GM18526 (cell line): ENCODE measurements around the gene BRPF3.

ENCODE experiments used
- POLR2A ChIP-seq: IDR thresholded peaks from 3 replicates; pipeline ENCODE4 v1.6.1; 2011; ENCODE audit not compliant: insufficient read length; ENCODE audit errors: extremely low read depth

Gene BRPF3

DNA sequence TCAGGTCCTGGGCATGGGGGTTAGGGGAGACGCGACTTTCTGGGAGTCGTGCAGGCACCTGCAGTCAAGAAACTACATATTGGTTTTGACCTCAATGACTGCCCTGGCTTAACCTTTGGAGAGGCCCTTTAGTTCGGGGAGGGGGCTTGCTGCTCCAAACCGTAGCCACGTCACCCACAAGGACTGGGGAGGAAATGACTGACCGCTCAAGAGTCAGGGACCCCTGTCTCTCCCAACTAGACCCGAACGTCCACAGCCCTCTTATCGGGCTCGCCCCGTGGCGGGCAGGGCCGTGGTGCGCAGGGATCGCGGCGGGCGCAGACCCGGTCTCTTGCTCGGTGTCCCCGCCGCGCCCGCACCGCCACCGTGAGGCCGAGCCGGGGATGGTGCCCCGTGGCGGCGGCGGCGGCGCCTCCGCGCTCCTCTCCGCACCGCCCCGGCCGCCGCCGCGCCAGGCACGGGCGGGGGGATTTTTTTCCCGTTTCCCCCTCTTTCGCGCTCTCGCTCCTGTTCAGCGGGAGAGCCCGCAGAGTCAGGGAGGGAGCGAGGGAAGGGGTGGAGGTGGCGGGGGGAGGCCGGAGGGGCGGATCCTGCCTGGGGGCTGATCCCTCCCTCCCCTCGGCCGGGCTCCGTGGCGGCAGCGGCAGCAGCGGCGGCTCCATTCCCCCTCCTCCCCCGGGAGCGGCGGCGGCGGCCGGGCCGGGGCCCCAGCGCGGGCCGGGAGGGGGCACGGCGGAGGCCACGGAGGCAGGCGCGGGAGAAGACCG is at the start of gene BRPF3:
Gene BRPF3 (plus strand): TSS at position 632 of the 767 bp plus-strand sequence. CDS start 3,579 bp downstream, outside the sequence.
- TF ChIP-seq POLR2A, result no peak

DNA sequence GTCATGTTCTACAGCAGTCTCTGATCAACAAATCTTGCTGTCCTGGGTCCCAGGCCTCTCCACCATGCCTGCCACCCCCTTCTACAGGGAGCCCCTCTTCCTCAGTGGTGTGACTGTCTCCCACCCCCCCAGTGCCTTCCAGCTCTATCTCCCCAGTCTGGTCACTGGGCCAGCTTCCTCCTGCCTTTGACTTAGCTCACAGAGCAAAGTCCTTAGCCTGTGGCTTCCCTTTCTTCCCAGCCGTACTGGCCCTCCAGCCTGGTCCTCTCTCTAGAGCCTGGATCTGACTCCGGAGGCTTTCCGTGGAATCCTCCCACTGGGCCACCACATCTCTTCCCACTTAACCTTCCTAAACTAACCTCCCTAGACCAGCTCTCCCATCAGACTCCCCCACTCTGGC is 49.2 kb upstream of the BRPF3 start:
- no peak for TF ChIP-seq POLR2A

- no peak for TF ChIP-seq POLR2A
These were observed 47.1 kb upstream of the BRPF3 start for GRCh38 chr6:36149476-36149875.

- no peak for TF ChIP-seq POLR2A
These were observed 46.3 kb upstream of the BRPF3 start for GRCh38 chr6:36150283-36150682.

GRCh38 chr6:36154286-36154685 is 42.3 kb upstream of the BRPF3 start:
- no peak for TF ChIP-seq POLR2A

GRCh38 chr6:36155662-36156061 is 40.9 kb upstream of the BRPF3 start:
- TF ChIP-seq POLR2A, result no peak

DNA sequence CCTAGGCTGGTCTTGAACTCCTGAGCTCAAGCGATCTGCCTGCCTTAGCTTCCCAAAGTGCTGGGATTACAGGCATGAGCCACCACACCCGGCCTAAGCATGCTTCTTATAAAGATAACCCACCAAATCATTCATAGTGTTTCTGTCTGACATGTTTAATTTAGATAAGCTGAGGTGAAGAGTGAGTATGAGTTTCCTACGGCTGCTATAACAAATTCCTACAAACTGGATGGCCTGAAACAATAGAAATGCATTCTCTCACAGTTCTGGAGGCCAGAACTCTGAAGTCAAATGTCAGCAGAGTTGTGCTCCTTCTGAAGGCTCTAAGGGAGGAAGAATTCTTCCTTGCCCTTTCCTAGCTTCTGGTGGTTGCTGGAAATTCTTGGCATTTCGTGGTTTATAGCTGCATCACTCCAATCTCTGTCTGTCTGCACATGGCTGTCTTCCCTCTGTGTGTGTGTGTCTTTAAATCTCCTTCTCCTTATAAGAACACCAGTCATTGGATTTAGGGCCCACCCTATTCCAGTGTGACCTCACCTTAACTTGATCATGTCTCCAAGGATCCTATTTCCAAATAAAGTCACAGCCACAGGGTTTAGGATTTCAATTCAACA is 36.3 kb upstream of the BRPF3 start:
- TF ChIP-seq POLR2A, result no peak

DNA sequence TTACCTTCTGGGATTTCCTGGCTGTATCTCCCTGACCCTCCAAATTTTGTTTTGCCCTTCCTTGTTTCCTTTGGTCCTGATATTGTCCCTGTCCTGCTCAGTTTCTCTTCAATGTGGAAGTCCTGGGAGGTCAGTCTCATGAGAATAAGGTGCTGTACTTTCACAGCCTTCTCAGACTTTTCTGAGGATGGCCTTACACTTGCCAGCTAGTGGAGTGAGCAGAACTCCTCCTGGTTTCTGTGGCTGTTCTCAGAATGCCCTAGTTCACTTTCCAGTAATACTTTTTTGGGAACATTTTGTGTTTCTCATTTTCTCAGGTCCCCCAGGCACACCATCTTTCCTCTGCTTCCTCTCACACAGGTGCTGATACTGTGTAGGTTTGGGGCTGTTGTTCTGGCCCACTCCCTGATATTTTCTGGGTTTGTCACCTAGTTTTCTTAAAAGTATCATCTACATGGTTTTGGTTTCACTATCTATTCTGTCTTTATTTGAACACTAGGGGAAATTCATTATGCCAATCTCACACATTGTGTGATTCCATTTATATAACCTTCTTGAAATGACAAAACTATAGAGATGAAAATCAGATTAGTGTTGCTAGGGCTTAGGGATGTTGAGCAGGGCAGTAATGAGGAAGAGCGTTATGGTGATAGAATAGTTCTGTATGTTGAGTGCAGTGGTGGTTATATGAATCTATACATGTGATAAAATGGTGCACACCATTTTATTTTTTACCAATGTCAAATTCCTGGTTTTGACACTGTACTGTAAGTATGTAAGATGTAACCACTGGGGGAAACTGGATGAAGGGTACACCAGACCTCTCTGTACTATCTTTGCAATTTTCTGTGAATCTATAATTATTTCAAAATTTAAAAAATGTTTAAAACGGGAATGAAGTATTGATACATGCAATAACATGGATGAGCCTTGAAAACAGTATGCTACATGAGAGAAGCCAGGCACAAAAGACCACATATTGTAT is 27.2 kb upstream of the BRPF3 start:
- no peak for TF ChIP-seq POLR2A

- TF ChIP-seq POLR2A, result no peak
These were observed 25.8 kb upstream of the BRPF3 start for GRCh38 chr6:36170704-36171103.

DNA sequence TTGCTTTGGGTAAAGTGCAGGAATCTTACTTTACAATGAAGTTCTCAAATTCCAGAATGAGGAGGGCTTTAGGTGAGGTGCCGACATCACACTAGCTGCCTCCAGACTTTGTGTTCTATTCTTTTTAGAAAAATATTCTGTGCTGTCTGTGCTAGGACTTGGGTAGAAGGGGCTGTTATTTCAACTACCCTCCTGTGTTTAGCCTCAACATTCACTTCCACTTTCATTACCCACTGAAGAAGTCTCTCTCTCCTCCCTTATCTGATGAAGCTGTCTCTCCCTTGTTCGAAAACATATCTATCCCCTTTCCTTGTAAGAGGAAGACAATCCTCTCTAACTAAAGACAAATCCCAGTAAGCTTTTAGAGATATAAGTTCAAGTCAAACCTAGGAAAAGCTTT is 25.0 kb upstream of the BRPF3 start:
- no peak for TF ChIP-seq POLR2A

DNA sequence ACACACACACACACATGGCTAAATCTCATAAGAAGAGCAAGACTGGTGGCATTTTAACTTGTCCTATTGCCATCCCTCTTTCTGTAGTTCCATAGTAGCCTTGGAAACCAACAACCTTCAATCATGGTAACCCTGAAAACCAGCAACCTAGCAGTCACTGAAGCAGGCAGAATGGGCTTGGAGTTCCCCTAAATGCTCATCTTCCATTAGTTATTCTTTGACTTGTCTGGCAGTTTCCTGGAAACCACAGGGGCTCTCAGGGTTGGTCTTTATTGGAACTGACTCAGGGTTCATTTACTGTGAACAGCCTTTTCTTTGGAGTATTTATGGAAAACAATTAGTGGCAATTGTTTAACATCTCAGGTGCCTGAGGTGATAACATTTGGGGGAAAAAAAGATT is 19.4 kb upstream of the BRPF3 start:
- no peak for TF ChIP-seq POLR2A

DNA sequence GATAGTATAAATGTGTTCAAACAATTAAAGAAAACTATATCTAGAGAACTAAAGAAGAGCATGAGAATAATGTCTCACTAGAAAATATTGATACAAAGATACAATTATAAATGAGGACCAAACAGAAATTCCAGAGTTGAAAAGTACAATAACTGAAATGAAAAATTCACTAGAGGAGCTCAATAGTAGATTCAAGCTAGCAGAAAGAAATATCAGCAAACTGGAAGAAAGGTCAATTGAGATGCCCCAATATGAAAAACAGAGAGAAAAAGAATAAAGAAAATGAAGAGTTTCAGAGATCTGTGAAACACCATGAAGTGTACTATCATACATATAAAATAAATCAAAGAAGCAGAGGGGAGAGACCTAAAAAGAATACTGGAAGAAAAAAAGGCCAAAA is 18.0 kb upstream of the BRPF3 start:
- no peak for TF ChIP-seq POLR2A

GRCh38 chr6:36180126-36180525 is 16.4 kb upstream of the BRPF3 start:
- no peak for TF ChIP-seq POLR2A

DNA sequence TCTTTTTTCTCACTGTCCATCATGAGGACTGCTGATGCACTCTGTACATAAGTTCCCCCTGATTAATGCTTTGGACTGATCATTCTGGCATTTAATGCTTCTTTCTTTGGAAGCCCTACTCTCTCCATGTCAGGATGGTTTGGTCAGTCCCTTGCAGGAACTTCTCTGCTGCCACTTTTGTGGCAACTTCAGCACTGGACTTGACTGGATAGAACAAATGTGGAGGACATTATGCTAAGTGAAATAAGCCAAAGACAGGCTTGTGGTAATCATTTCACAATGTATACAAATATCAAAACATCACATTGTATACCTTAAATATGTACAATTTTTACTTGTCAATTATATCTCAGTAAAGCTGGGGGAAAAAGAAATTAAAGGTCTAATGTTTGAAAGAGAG is 12.2 kb upstream of the BRPF3 start:
- no peak for TF ChIP-seq POLR2A

- TF ChIP-seq POLR2A, result no peak
These were observed 10.3 kb upstream of the BRPF3 start for GRCh38 chr6:36186199-36186598.

DNA sequence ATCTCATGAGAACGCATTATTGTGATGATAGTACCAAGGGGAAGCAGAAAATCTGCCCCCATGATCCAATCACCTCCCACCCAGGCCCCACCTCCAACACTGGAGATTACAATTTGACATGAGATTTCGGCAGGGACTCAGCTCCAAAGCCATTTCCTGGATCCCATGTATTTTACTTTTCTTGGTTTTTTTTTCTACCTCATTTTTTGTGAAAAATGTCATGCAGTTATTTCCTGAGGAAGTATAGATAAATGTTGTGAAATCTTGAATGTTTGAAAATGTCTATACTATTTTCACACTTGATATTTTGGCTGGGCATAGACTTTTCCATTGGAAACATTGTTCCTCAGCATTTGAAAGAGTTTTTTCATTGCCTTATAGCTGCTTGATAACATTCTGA is 9.1 kb upstream of the BRPF3 start:
- no peak for TF ChIP-seq POLR2A
